Stomach (tissue), 4 donors: ENCODE measurements around the gene ZNRD2.
A peak's percentile ranks its signal among the peaks of the same experiment; 100 is the strongest.

Source experiments
- EP300 ChIP-seq: sonication (generic); formaldehyde crosslinking; IDR thresholded peaks from one replicate; pipeline ENCODE4 v1.6.1; 2017; ENCODE audit warnings: antibody characterized with exemption
- POLR2A ChIP-seq, 4 donors: fragments of 450-650 bp; IDR thresholded peaks; one replicate each; pipeline ENCODE4 v1.6.1; 2016; ENCODE audit warnings: antibody characterized with exemption in 4 of 4, control low read depth in 2 of 4, mild to moderate bottlenecking in 1 of 4, moderate library complexity in 1 of 4
- POLR2AphosphoS5 ChIP-seq, 3 donors: sonication (generic); formaldehyde crosslinking; IDR thresholded peaks; one replicate each; pipeline ENCODE4 v1.6.1; 2016; ENCODE audit warnings: antibody characterized with exemption in 3 of 3
- TF ChIP-seq, protein P1 (sequence below), 7 experiments: fragments of 450-650 bp in 4 of 7; fragments of 200-600 bp in 3 of 7; sonication (generic) in 3 of 7; IDR thresholded peaks; one replicate each; pipeline ENCODE4 v1.5.1; 2016 to 2019; ENCODE audit warnings: antibody characterized with exemption in 7 of 7, control low read depth in 2 of 7, mild to moderate bottlenecking in 1 of 7

DNA sequence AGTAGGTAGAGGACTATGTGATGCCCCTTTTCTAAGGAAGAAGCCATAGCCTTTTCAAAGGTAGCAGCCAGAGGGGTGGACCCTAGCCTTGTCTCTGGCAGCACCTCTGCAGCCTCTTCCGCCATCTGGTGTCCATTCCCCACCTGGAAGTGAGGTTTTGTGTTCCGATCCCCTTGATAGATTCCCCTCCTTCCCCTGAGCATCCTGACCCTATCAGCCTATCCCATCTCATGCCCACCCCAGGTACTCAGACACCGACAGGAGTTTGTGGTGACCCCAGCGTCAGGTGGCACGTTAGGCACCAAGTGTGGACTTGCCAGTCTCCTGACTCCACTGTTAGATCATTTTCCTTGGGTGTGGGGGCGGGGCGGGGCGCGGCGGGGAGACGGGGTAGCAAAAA lies 1.7 kb downstream of the ZNRD2 start:
- TF ChIP-seq POLR2AphosphoS5 (IDR thresholded peaks at IDR 0.05) (no peak), POLR2A (IDR thresholded peaks at IDR 0.05) (no peak), EP300 (no peak)
- TF ChIP-seq, protein P1, sequence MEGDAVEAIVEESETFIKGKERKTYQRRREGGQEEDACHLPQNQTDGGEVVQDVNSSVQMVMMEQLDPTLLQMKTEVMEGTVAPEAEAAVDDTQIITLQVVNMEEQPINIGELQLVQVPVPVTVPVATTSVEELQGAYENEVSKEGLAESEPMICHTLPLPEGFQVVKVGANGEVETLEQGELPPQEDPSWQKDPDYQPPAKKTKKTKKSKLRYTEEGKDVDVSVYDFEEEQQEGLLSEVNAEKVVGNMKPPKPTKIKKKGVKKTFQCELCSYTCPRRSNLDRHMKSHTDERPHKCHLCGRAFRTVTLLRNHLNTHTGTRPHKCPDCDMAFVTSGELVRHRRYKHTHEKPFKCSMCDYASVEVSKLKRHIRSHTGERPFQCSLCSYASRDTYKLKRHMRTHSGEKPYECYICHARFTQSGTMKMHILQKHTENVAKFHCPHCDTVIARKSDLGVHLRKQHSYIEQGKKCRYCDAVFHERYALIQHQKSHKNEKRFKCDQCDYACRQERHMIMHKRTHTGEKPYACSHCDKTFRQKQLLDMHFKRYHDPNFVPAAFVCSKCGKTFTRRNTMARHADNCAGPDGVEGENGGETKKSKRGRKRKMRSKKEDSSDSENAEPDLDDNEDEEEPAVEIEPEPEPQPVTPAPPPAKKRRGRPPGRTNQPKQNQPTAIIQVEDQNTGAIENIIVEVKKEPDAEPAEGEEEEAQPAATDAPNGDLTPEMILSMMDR (IDR thresholded peaks at IDR 0.05), result peak in 3 of 7 experiments; percentile 9 to 60 (median 23)
